K562 (cell line): ENCODE data around the gene LSM14B. TPM values are rescaled to one million over a fixed set of nuclear protein-coding genes. Genes with fewer than 3 reads are reported as not detected.
A peak's percentile ranks its signal among the peaks of the same experiment; 100 is the strongest.
"Not testable (repeated sequence)": the region's sequence is repeated elsewhere in the genome, so short reads cannot be mapped to it uniquely, and the experiment has no call there.

ENCODE experiments used
- ATAC-seq: fragments of 200-7000 bp; cut with Tn5 transposase; 3 replicates; pipeline ENCODE4 v1.9.1; 2020; ENCODE audit warnings: moderate library complexity
- BruUV-seq: library from RNA; stranded (reverse); fragments of 400-500 nt; replicated peaks from 2 replicates; lab custom pipeline; 2021; lab: Mats Ljungman, UMichigan
- CTCF ChIA-PET: fragments of 300-600 bp; formaldehyde crosslinking; extraction: SDS; loops from one replicate; lab custom pipeline; 2021; ENCODE audit warnings: low intra/inter-chr PET ratio; lab: Yijun Ruan, JAX
- POLR2A ChIA-PET: fragments of 300-600, 350-650 bp; sonication (Branson Sonifier 250); formaldehyde crosslinking; extraction: SDS; loops from one replicate; lab custom pipeline; 2021; ENCODE audit warnings: antibody characterized with exemption, inconsistent platforms; lab: Yijun Ruan, JAX
- DNase-seq, 4 experiments: peaks; one replicate each; pipeline versions ENCODE4 v3.0.0 to v3.0.0-alpha.2; 2011 to 2018; ENCODE audit warnings: low spot score in 3 of 4, mixed read lengths in 3 of 4; ENCODE audit errors: extremely low read depth in 1 of 4
- FAIRE-seq: peaks from 2 replicates; lab custom pipeline; 2011; peaks lifted over from hg19 to GRCh38; lab: Jason Lieb, UNC
- H2AFZ ChIP-seq: 2 replicates; pipeline ENCODE4 v1.6.0; 2011; ENCODE audit warnings: low read depth, low read length, control low read depth, inconsistent platforms
- H3K27ac ChIP-seq: fragments of 200-600 bp; 3 replicates; pipeline ENCODE4 v1.8.0; 2011; ENCODE audit warnings: low read depth, mild to moderate bottlenecking, control low read depth, inconsistent platforms, low read length, moderate library complexity, mixed read lengths; ENCODE audit errors: extremely low read depth
- H3K27me3 ChIP-seq, 2 experiments: fragments of 300-600 bp in 1 of 2; 2 replicates in 1 of 2; 3 replicates in 1 of 2; pipeline versions ENCODE4 v1.6.0 to v1.8.0; 2011; ENCODE audit warnings: inconsistent platforms in 2 of 2, low read length in 2 of 2, mild to moderate bottlenecking in 1 of 2, mixed read lengths in 1 of 2, moderate library complexity in 1 of 2; ENCODE audit not compliant: control insufficient read depth in 2 of 2, insufficient read depth in 2 of 2
- H3K36me3 ChIP-seq: fragments of 300-600 bp; 3 replicates; pipeline ENCODE4 v1.8.0; 2011; ENCODE audit warnings: mild to moderate bottlenecking, low read length, inconsistent platforms; ENCODE audit not compliant: control insufficient read depth, insufficient read depth
- H3K4me1 ChIP-seq, 2 experiments: fragments of 200-600 bp in 1 of 2; replicated peaks in 1 of 2; 2 replicates in 1 of 2; 3 replicates in 1 of 2; pipeline versions ENCODE4 v1.5.1 to v1.8.0; 2011; ENCODE audit warnings: inconsistent platforms in 2 of 2, low read length in 2 of 2, mild to moderate bottlenecking in 1 of 2, mixed read lengths in 1 of 2, moderate library complexity in 1 of 2; ENCODE audit not compliant: control insufficient read depth in 2 of 2, insufficient read depth in 2 of 2
- H3K4me2 ChIP-seq: 2 replicates; pipeline ENCODE4 v1.6.1; 2011; ENCODE audit warnings: low read length, control low read depth, inconsistent platforms, mixed read lengths; ENCODE audit not compliant: insufficient read depth
- H3K4me3 ChIP-seq: fragments of 200-600 bp; sonication (generic), shearing (Covaris generic); 2 replicates; pipeline ENCODE4 v1.5.1; 2016; ENCODE audit warnings: control low read depth, inconsistent platforms
- H3K79me2 ChIP-seq: fragments of 200-600 bp; 3 replicates; pipeline ENCODE4 v1.8.0; 2011; ENCODE audit warnings: low read length, inconsistent platforms; ENCODE audit not compliant: control insufficient read depth, insufficient read depth
- H3K9ac ChIP-seq, 2 experiments: 2 replicates each; pipeline versions ENCODE4 v1.6.0 to v1.6.1; 2011; ENCODE audit warnings: low read depth in 2 of 2, low read length in 2 of 2, control low read depth in 1 of 2, inconsistent platforms in 1 of 2, mild to moderate bottlenecking in 1 of 2, mixed read lengths in 1 of 2; ENCODE audit not compliant: insufficient read depth in 1 of 2
- H3K9me1 ChIP-seq: one replicate; pipeline ENCODE4 v1.6.0; 2011; ENCODE audit warnings: inconsistent platforms, mild to moderate bottlenecking, low read length, moderate library complexity; ENCODE audit not compliant: control insufficient read depth, insufficient read depth
- H3K9me3 ChIP-seq: replicated peaks from 2 replicates; pipeline ENCODE4 v1.5.1; 2011; ENCODE audit warnings: low read depth, low read length, inconsistent platforms; ENCODE audit not compliant: control insufficient read depth, insufficient read depth
- H4K20me1 ChIP-seq: replicated peaks from 2 replicates; pipeline ENCODE4 v1.6.1; 2011; ENCODE audit warnings: low read length, inconsistent platforms, mixed read lengths; ENCODE audit not compliant: control insufficient read depth, insufficient read depth
- CBFA2T2 ChIP-seq: fragments of 450-650 bp; conservative IDR thresholded peaks from 2 replicates; pipeline ENCODE4 v1.6.1; 2017; ENCODE audit warnings: mild to moderate bottlenecking
- ETV1 ChIP-seq: fragments of 450-650 bp; conservative IDR thresholded peaks from 2 replicates; pipeline ENCODE4 v1.6.1; 2016; ENCODE audit warnings: missing genetic modification characterization, control low read depth, low read depth, missing compliant biosample characterization
- EZH2 ChIP-seq: IDR thresholded peaks from 2 replicates; pipeline ENCODE4 v1.6.1; 2012; ENCODE audit warnings: low read depth, mild to moderate bottlenecking, inconsistent platforms, low read length, borderline replicate concordance
- FOXA3 ChIP-seq, 2 experiments: fragments of 450-650 bp in 1 of 2; sonication (generic) in 1 of 2; formaldehyde crosslinking; IDR thresholded peaks in 1 of 2; conservative IDR thresholded peaks in 1 of 2; 2 replicates each; pipeline versions ENCODE4 v1.4.0 to v1.8.0; 2020 to 2022; ENCODE audit warnings: mild to moderate bottlenecking in 2 of 2, missing genetic modification reagents in 1 of 2
- KLF16 ChIP-seq: IDR thresholded peaks from 2 replicates; pipeline ENCODE4 v1.6.1; 2016; ENCODE audit warnings: antibody characterized with exemption
- PHTF2 ChIP-seq: fragments of 250-450 bp; sonication (Bioruptor Pico); IDR thresholded peaks from 2 replicates; pipeline ENCODE4 v1.5.0; 2021; ENCODE audit warnings: mild to moderate bottlenecking
- PYGO2 ChIP-seq: fragments of 450-650 bp; IDR thresholded peaks from 2 replicates; pipeline ENCODE4 v1.6.1; 2016; ENCODE audit warnings: mild to moderate bottlenecking, missing genetic modification characterization, moderate library complexity, missing compliant biosample characterization
- RB1 ChIP-seq: fragments of 450-650 bp; IDR thresholded peaks from 2 replicates; pipeline ENCODE4 v1.6.1; 2017; ENCODE audit warnings: low read depth, mild to moderate bottlenecking
- RBM14 ChIP-seq: fragments of 200-400 bp; formaldehyde crosslinking; IDR thresholded peaks from 2 replicates; pipeline ENCODE4 v1.6.1; 2018; ENCODE audit warnings: low read depth, mild to moderate bottlenecking, low read length, moderate library complexity, borderline replicate concordance; ENCODE audit not compliant: insufficient read depth
- RNF2 ChIP-seq: sonication (generic); IDR thresholded peaks from 2 replicates; pipeline ENCODE4 v1.6.1; 2016
- SMARCE1 ChIP-seq: fragments of 450-650 bp; IDR thresholded peaks from 2 replicates; pipeline ENCODE4 v1.7.1; 2016; ENCODE audit warnings: mild to moderate bottlenecking
- ZBTB12 ChIP-seq: fragments of 250-450 bp; sonication (Bioruptor Pico); IDR thresholded peaks from 2 replicates; pipeline ENCODE4 v1.4.0; 2020
- ZFP1 ChIP-seq: fragments of 450-650 bp; formaldehyde crosslinking; IDR thresholded peaks from 2 replicates; pipeline ENCODE4 v1.4.0; 2020; ENCODE audit warnings: mild to moderate bottlenecking, mixed read lengths
- ZNF165 ChIP-seq: fragments of 250-450 bp; sonication (Bioruptor Pico); IDR thresholded peaks from 2 replicates; pipeline ENCODE4 v1.4.0; 2020; ENCODE audit warnings: borderline replicate concordance
- ZNF263 ChIP-seq: sonication (generic); formaldehyde crosslinking; IDR thresholded peaks from 2 replicates; pipeline ENCODE4 v1.8.0; 2022; ENCODE audit warnings: mild to moderate bottlenecking, missing genetic modification reagents, borderline replicate concordance
- ZNF695 ChIP-seq: fragments of 450-650 bp; formaldehyde crosslinking; IDR thresholded peaks from 2 replicates; pipeline ENCODE4 v1.4.0; 2020; ENCODE audit warnings: mild to moderate bottlenecking, moderate library complexity
- WGBS: fragments of 100-300 bp; shearing (Covaris generic); methylation state at CpG from one replicate; pipeline ENCODE4 v1.1.6; 2016; ENCODE audit warnings: low coverage, mixed read lengths; ENCODE audit not compliant: insufficient coverage; ENCODE audit errors: missing lambda C conversion rate; 5-methylcytosine and 5-hydroxymethylcytosine counted together
- in situ Hi-C: fragments of 300-500 bp; cut with MboI; formaldehyde crosslinking; loops from 4 replicates; pipeline ENCODE4 v1.15.0; 2018; ENCODE audit warnings: inconsistent platforms, mixed read lengths
- intact Hi-C: fragments of 100-400 bp; cut with micrococcal nuclease; formaldehyde crosslinking; loops from 2 replicates; pipeline ENCODE4 v1.14.2; 2022
- polyA plus RNA-seq, 8 experiments: library from polyadenylated mRNA; depleted of rRNA in 4 of 8; stranded (reverse) in 5 of 8; unstranded in 3 of 8; fragments of >200 nt; fragmentation: Nextera tagmentation in 2 of 8; fragmentation: Illumina TruSeq in 1 of 8; extraction: Ambion mirVana in 2 of 8; extraction: Trizol in 1 of 8; gene quantifications; 2 replicates each; pipeline versions ENCODE4 v1.2.1 to v1.2.3, GENCODE V29; 2011 to 2014; ENCODE audit warnings: inconsistent platforms in 1 of 8, missing spikeins in 1 of 8
- total RNA-seq, 7 experiments: library from RNA; depleted of rRNA in 6 of 7; stranded (reverse); fragments of >200 nt in 6 of 7; fragmentation: Illumina TruSeq in 2 of 7; extraction: Trizol in 2 of 7; gene quantifications; 2 replicates each; pipeline versions ENCODE4 v1.2.1 to v1.2.3, GENCODE V29; 2011 to 2021; ENCODE audit warnings: low replicate concordance in 1 of 7
- TF ChIP-seq, protein P1 (sequence below): fragments of 450-650 bp; IDR thresholded peaks from 2 replicates; pipeline ENCODE4 v1.6.1; 2016; ENCODE audit warnings: low read depth, mild to moderate bottlenecking, moderate library complexity

The LSM14B gene
- total and polyA plus RNA-seq, 9 of the 15 experiments (the other 6 are each of a cell fraction or from before 2014, with no cell fraction given), result 0.66 to 36.0 (median 20.2) TPM

- H3K4me2 ChIP-seq, result no peak overlapping the region
- DNase-seq, result no peak
- peak overlapping the region in 1 of 2 experiments; percentile 82; a peak in 2 of 4 replicates for H3K9ac ChIP-seq
- H3K9me1 ChIP-seq, result peaks cover 7% of the 10 kb centered on the region
- peaks cover 50% of the 10 kb centered on the region for H4K20me1 ChIP-seq
- H3K27ac ChIP-seq, result no peak overlapping the region
- POLR2A ChIA-PET, result no interaction called here
- no TSS peak for BruUV-seq
- peaks cover 92% of the 10 kb centered on the region for H3K79me2 ChIP-seq
- intact Hi-C loops, result loop anchor here (10.0 kb wide), 1 partner anchor 237 kb away; the partner anchor contains the start of gene RPS21
- CTCF ChIA-PET, result no interaction called here
- H3K4me3 ChIP-seq, result no peak overlapping the region
- H2AFZ ChIP-seq, result no peak overlapping the region
- H3K36me3 ChIP-seq, result peaks cover 42% of the 10 kb centered on the region
- in situ Hi-C loops, result no loop called here
- H3K9me3 ChIP-seq, result no peaks in the 10 kb centered on the region
- ATAC-seq, result no peak
- FAIRE-seq, result no peak
- H3K27me3 ChIP-seq, result no peaks in the 10 kb centered on the region
- WGBS, result 99% methylated on average over 9 of the region's 9 CpGs
- no peak for TF ChIP-seq ZBTB12 (CRISPR knock-in tag)
- TF ChIP-seq FOXA3 (CRISPR knock-in tag; conservative IDR thresholded peaks at IDR 0.05 in 1 of 2, IDR thresholded peaks at IDR 0.05 in 1 of 2), result no peak
- TF ChIP-seq RNF2, result no peak
- TF ChIP-seq ETV1 (tag), result no peak
- no peak for TF ChIP-seq CBFA2T2
- TF ChIP-seq PHTF2, result no peak
- no peak for TF ChIP-seq PYGO2
- TF ChIP-seq ZNF695 (CRISPR knock-in tag), result no peak
- TF ChIP-seq EZH2, result no peak
- no peak for TF ChIP-seq ZFP1 (CRISPR knock-in tag)
- TF ChIP-seq ZNF165 (CRISPR knock-in tag), result no peak
- no peak for TF ChIP-seq RB1
- no peak for TF ChIP-seq ZNF263 (CRISPR knock-in tag)
- TF ChIP-seq, protein P1, sequence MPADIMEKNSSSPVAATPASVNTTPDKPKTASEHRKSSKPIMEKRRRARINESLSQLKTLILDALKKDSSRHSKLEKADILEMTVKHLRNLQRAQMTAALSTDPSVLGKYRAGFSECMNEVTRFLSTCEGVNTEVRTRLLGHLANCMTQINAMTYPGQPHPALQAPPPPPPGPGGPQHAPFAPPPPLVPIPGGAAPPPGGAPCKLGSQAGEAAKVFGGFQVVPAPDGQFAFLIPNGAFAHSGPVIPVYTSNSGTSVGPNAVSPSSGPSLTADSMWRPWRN, result no peak
- TF ChIP-seq KLF16, result no peak
- no peak for TF ChIP-seq RBM14
- no peak for TF ChIP-seq SMARCE1
- TF ChIP-seq, all 486 proteins: peak for 0
- peaks cover 34 to 83% of the 10 kb centered on the region in 2 experiments; a peak in 4 of 5 replicates for H3K4me1 ChIP-seq
Observed at GRCh38 chr20:62147528-62147927, 25.3 kb downstream of the LSM14B start.

DNA sequence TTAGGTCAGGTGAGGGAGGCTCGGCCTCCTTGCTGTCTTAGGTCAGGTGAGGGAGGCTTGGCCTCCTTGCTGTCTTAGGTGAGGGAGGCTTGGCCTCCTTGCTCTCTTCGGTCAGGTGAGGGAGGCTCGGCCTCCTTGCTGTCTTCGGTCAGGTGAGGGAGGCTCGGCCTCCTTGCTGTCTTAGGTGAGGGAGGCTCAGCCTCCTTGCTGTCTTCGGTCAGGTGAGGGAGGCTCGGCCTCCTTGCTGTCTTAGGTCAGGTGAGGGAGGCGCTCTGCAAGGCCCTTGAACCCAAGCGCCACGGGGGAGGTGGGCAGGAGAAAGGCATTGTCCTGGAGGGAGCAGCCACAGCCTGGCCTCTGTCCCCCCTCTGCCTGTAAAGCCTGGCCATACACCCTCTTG, 26.1 kb downstream of the LSM14B start:
- H3K27me3 ChIP-seq, CTCF ChIA-PET, DNase-seq, FAIRE-seq, H3K27ac ChIP-seq, H3K4me3 ChIP-seq, BruUV-seq, ATAC-seq, in situ Hi-C loops, H2AFZ ChIP-seq, H3K9me1 ChIP-seq, H3K9me3 ChIP-seq, H3K4me2 ChIP-seq: not testable (repeated sequence)
- intact Hi-C loops, result loop anchor here (10.0 kb wide), 1 partner anchor 236 kb away; the partner anchor contains the start of gene RPS21
- POLR2A ChIA-PET, result interaction anchor here (0.6 kb wide), 1 partner anchor 119 kb away, joined by 3 read pairs; no protein-coding TSS in a partner anchor
- Histone ChIP-seq H3K79me2 (peaks cover 94% of the 10 kb centered on the region), H4K20me1 (peaks cover 50% of the 10 kb centered on the region), H3K9ac (0 out of 4 replicates have a peak overlapping the region, but pooled peaks of 1 of the 2 experiments have one; percentile 65), H3K36me3 (peaks cover 51% of the 10 kb centered on the region), H3K4me1 (peaks cover 34 to 78% of the 10 kb centered on the region in 2 experiments; a peak in 4 of 5 replicates)
- WGBS, result 96% methylated on average over 8 of the region's 10 CpGs
